ENCODE measurements around the gene SMYD3.

SMYD3 gene

DNA sequence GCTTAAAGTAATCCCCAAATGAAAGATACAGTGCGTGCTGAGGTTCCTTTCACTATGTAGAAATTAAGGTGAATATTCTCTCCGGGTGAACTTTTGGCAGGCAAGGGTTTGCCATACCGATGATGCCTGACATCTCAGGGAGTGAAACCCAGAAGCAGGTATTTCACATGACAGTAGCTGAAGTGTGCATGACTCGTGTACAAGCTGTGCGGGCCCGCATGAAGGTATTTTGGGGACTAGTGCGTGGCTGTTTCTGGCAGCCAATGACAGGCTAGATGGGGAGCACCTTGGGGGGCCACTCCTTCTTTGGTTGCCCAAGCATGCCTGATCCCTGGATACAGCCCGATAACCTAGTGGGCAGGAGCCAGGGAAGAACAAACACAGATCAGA is 569.0 kb downstream of the SMYD3 start:
- TF ChIP-seq, protein P1, sequence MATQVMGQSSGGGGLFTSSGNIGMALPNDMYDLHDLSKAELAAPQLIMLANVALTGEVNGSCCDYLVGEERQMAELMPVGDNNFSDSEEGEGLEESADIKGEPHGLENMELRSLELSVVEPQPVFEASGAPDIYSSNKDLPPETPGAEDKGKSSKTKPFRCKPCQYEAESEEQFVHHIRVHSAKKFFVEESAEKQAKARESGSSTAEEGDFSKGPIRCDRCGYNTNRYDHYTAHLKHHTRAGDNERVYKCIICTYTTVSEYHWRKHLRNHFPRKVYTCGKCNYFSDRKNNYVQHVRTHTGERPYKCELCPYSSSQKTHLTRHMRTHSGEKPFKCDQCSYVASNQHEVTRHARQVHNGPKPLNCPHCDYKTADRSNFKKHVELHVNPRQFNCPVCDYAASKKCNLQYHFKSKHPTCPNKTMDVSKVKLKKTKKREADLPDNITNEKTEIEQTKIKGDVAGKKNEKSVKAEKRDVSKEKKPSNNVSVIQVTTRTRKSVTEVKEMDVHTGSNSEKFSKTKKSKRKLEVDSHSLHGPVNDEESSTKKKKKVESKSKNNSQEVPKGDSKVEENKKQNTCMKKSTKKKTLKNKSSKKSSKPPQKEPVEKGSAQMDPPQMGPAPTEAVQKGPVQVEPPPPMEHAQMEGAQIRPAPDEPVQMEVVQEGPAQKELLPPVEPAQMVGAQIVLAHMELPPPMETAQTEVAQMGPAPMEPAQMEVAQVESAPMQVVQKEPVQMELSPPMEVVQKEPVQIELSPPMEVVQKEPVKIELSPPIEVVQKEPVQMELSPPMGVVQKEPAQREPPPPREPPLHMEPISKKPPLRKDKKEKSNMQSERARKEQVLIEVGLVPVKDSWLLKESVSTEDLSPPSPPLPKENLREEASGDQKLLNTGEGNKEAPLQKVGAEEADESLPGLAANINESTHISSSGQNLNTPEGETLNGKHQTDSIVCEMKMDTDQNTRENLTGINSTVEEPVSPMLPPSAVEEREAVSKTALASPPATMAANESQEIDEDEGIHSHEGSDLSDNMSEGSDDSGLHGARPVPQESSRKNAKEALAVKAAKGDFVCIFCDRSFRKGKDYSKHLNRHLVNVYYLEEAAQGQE (IDR thresholded peaks at IDR 0.05; ENCODE audit: insufficient read depth in 1 of 2, low read depth in 2 of 2, low read length in 2 of 2), result no peak
- TF ChIP-seq FOXP2 (optimal IDR thresholded peaks at IDR 0.05; ENCODE audit: borderline replicate concordance, extremely low read depth, extremely low read length, insufficient read depth) (no peak), TAF1 (IDR thresholded peaks at IDR 0.05; ENCODE audit: borderline replicate concordance, insufficient read depth, low read length) (no peak), SIN3A (IDR thresholded peaks at IDR 0.05; ENCODE audit: borderline replicate concordance, insufficient read depth, low read length) (no peak), POLR2AphosphoS5 (IDR thresholded peaks at IDR 0.05; ENCODE audit: low read depth, low read length) (no peak)

DNA sequence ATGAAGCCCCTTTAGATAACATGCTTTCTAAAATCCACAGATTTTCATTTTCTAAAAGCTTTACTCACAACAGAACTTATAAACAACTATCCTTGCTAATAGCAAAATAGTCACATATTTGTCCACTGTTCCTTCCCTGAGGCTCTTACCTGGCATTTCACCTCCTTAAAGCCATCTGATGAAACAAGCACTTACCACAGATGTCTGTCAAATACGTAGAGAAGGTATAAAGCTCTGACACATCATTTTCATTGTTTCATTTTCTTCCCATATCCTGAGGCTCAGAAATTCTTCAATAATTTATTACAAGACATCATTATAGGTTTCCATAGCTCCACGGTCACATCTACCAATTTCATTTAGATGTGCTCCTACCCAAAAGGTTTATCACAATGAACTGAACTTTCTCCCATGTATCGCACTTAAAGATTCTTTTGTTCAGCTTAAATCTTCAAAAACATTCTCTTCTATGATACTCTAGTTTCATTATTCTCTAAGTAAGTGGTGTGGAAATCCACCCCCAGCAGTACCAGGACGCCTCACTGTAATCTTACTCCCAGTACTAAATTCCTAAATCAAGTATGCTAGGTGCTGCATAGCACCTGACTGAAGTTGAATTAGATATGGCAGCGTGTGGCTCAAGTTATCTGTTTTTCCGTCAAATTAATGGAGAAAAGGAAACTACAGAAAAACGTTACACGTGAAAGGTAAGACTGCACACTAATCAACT is 569.6 kb downstream of the SMYD3 start:
- TF ChIP-seq POLR2AphosphoS5 (IDR thresholded peaks at IDR 0.05; ENCODE audit: low read depth, low read length) (no peak), FOXP2 (optimal IDR thresholded peaks at IDR 0.05; ENCODE audit: borderline replicate concordance, extremely low read depth, extremely low read length, insufficient read depth) (no peak), SIN3A (IDR thresholded peaks at IDR 0.05; ENCODE audit: borderline replicate concordance, insufficient read depth, low read length) (no peak), TAF1 (IDR thresholded peaks at IDR 0.05; ENCODE audit: borderline replicate concordance, insufficient read depth, low read length) (no peak)
- TF ChIP-seq, protein P1 (IDR thresholded peaks at IDR 0.05; ENCODE audit: insufficient read depth in 1 of 2, low read depth in 2 of 2, low read length in 2 of 2), result no peak

DNA sequence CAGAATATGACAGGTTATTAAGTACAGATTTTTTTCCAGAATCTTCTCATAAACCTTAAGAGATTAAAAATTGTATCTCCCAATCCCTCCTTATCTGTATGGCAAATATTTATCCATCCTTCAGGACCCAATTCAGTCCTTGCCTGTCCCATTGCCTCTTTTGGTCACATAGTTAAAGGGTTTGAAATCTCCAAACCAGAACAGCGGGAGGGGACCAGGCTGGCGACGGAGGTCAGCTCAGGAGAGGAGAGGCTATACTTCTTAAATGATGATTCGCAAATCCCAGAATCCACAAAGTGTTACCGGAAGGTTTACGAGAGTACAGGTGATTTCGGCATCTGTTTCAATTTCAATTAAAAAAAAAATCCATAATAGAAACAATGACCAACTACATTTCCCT is 572.7 kb downstream of the SMYD3 start:
- no peak for TF ChIP-seq POLR2AphosphoS5 (IDR thresholded peaks at IDR 0.05; ENCODE audit: low read depth, low read length)
- TF ChIP-seq FOXP2 (optimal IDR thresholded peaks at IDR 0.05; ENCODE audit: borderline replicate concordance, extremely low read depth, extremely low read length, insufficient read depth), result no peak
- no peak for TF ChIP-seq TAF1 (IDR thresholded peaks at IDR 0.05; ENCODE audit: borderline replicate concordance, insufficient read depth, low read length)
- TF ChIP-seq, protein P1 (IDR thresholded peaks at IDR 0.05; ENCODE audit: insufficient read depth in 1 of 2, low read depth in 2 of 2, low read length in 2 of 2), result no peak
- TF ChIP-seq SIN3A (IDR thresholded peaks at IDR 0.05; ENCODE audit: borderline replicate concordance, insufficient read depth, low read length), result no peak

DNA sequence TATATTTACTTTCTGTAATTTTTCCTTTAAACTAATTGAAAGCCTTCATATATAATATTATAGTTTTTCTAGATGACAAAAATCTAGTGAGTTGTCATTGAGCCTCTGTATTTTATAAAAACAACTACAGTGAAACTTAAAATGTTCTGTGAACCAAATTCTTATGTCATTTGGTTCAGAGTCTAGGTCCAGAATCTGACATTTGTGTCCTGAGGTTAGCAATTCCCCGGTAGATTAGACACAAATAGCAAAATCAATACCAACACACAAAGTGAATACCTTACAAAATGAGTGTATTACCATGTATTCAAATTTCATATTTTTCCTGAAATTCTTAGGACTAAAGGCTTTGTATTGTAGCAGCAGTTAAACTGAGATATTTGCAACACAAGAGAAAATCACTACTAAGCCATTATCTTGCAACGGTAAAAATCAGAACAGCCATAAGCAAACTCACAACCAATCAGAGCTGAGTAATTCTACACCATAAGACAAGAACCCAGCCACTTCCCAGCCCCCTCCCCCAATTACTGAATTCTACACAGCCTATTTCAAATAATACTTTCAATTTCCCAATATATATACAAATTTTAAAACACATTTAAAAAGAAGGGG is 573.5 kb downstream of the SMYD3 start:
- no peak for TF ChIP-seq POLR2AphosphoS5 (IDR thresholded peaks at IDR 0.05; ENCODE audit: low read depth, low read length)
- TF ChIP-seq FOXP2 (optimal IDR thresholded peaks at IDR 0.05; ENCODE audit: borderline replicate concordance, extremely low read depth, extremely low read length, insufficient read depth), result no peak
- TF ChIP-seq, protein P1 (IDR thresholded peaks at IDR 0.05; ENCODE audit: insufficient read depth in 1 of 2, low read depth in 2 of 2, low read length in 2 of 2), result no peak
- TF ChIP-seq TAF1 (IDR thresholded peaks at IDR 0.05; ENCODE audit: borderline replicate concordance, insufficient read depth, low read length), result no peak
- TF ChIP-seq SIN3A (IDR thresholded peaks at IDR 0.05; ENCODE audit: borderline replicate concordance, insufficient read depth, low read length), result no peak
